CD1c-positive myeloid dendritic cell (primary cell): Measurements from ENCODE around the gene CAP1.
"Not testable (repeated sequence)": the region's sequence is repeated elsewhere in the genome, so short reads cannot be mapped to it uniquely, and the experiment has no call there.

Experiments used
- DNase-seq: peaks from one replicate; pipeline ENCODE4 v3.0.0-alpha.2; 2016; ENCODE audit errors: extremely low spot score

Gene CAP1

DNA sequence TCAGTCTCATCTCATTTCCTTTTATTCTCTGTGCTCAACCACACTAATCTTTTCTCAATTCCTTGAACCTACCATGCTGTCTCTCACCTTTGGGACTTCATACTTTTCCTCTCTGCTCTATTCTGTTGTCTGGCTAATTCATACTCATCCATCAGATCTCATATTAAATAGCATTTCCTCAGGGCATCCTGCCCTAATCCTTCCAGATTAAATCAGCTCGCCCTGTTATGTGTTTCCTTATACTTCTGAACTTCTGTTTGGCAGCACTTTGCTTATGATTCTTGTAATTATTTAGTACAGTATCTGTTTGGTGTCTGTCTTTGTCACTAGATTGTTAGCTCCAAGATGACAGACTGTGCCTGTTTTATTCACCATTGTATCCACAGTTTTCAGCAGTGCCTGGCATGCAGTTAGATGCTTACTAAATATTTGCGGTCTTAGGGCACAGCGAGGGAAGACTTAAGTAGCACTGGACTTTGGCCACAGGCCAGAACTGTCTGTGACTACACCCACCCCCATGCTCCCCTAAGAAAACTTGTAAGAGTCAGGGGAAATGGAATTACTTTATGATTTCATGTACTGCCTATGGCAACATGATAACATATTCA lies 9.9 kb upstream of the CAP1 start:
- no peak for DNase-seq

DNA sequence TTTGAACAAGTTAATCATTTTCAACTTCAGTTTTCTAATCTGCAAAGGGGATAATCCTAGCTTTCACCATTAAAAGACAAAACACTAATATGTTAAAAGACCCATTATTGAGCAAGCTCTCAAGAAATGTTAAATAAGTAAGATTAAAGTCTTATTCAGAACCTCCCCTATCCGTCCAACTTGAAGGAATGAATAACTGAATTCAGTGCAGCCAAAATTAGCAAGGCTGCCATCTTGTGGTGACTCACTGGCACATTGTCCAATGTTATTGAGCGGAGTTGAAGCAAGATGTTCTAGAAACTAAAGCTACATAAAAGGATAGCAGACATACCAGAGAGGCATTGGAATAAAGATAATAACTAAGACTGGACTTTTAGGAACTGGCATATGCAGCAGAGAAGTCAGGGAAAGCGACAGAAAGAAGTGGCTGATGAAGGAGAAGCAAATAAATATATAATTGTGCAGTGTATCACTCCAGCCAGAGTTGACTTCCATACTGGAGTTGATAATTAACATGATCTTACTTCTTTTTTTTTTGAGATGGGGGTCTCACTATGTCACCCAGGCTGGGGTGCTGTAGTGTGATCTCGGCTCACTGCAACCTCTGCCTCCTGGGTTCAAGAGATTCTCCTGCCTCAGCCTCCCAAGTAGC lies 8.2 kb upstream of the CAP1 start:
- DNase-seq = peak; percentile 70

DNA sequence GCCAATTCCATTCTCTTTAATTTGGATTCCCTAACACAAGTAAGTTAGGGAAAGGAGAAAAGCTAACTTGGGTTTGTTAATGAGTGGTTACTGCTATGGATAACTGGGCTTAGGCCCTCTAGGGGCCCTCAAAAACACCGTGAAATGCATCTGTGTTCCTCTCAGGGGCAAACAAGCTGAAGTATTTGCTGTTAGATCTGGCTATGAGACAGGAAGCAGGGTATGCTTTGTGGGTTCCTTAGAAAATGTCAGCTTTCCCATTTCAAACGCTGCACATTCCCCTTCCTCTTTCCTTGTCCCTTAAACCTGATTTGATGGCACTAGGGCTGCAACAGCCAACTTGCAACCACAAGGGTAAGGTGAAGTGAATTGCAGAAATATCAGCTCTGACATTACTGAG lies 5.7 kb upstream of the CAP1 start:
- peak; percentile 60 for DNase-seq

DNA sequence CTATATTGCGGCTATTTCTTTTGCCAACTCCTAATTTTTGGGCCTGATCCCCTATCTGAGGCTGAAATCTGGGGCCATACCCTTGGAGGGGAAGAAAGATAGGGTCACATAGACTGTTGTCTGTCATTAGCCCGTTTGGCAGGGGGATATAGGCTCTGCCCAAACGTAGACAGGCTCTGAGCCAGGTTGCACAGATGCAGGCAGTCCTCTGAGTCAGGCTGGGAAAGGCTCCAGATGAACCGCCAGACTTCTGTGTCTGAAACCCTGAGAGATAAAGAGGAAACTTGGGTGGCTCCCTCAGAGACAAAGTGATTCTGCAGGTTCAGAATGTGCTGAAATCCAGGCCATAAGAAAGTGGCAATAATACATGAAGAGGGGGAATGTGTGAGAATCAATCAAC lies 4.0 kb upstream of the CAP1 start:
- peak; percentile 50 for DNase-seq

DNA sequence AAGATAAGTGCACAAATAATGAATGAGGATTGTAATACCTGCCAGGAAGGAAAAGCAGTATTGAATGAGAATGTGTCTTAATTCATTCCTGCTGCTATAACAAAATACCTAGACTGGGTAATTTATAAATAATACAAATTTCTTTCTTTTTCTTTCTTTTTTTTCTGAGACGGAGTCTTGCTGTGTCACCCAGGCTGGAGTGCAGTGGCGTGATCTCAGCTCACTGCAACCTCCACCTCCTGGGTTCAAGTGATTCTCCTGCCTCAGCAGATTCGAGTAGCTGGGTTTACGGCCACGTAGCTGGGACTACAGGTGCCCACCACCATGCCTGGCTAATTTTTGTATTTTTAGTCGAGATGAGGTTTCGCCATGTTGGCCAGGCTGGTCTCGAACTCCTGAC lies 3.3 kb upstream of the CAP1 start:
- not testable (repeated sequence) for DNase-seq

DNA sequence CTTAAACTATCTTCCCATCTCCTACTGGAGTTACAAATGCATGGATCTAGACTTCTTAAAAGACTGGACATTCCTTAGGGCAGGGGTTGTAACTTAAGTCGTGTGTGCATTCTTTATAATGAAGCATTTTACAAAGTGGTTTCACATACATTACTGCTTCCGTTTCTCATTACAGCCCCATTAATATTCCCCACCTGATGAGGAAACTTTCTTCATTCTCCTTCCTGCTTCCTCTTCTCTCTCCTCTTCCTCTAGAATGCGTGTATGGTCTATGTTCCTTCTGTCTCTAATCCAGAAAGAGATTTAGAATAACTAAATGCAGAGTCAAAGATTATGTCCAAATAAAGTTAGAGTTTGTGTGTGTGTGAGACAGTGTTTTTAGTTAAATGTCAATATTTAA lies 1.8 kb upstream of the CAP1 start:
- peak; percentile 56 for DNase-seq

DNA sequence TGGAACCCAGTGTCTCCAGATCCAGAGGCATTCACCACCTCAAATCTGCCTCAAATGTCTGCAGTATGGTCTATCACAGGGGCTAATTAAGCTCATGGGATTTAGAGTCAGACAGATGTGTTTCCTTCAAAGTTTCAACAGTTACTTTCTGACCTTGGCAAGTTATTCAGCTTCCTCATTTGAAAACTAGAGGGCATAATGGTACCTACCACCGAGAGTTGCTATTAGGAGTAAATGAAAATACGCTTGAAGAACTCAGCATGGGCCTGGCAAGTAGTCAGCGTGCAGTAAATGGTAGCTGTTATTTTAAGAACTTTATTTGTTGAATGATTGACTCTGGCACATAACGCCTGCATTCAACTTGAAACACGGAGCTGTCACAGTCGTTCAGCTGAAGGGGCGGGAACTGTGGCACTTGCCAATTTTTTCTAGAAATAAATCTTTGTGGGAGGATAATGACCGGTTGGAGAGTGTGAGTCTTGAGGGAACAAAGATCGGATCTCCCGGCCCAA lies 1.2 kb upstream of the CAP1 start:
- DNase-seq = peak; percentile 69

DNA sequence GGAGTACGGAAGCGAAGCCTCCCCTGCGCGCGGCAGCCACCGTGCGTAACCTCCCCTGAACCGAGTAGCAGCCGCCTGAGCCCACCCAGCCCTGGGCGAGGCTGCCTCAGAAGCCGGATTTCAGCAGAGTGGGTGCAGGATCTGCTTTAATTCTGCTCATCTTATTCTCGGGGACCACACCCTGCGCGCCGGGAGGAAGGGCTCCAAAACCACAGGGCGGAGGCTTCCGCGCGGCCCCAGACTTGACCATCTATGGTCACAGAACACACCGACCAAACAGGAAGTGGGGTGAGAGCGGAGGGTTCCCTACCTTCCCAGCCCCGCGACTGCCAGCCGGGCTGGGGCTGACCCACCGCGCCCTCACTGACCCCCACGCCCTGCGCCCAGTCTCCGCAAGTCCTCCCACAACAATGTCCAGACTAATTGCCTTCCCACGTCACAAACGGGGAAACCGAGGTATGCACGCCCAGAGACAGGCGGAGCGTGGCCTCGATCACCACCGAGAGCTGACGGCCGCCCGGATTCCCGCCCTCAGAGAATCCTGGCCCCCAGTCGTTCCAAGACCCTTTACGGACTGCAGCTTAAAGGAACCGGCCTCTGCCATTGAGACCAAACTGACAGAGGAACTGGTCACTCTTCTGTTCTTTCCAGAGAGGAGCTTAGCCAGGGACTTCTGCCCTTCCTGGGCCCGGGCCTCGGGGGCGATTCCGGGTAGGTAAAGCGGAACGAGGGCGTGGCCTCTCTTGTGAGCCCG lies 595 bp upstream of the CAP1 start:
- peak; percentile 91 for DNase-seq

DNA sequence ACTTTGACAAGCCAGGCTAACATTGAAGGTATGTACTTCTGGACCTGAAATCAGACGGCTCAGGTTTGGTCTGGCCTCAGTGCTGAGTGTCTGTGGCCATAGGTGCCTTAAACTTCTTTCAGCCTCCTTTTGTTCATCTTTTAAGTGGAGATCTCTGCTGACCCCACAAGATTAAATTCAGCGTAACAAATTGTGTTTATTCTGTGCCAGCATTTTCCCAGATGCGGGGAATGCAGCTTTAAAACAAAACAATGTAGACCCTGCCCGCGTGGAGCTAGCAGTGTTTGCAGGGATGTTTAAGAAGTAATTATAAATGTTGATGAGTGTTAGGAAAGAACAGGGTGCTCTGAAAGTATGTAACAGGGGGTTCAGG lies 923 bp downstream of the CAP1 start:
- no peak for DNase-seq

DNA sequence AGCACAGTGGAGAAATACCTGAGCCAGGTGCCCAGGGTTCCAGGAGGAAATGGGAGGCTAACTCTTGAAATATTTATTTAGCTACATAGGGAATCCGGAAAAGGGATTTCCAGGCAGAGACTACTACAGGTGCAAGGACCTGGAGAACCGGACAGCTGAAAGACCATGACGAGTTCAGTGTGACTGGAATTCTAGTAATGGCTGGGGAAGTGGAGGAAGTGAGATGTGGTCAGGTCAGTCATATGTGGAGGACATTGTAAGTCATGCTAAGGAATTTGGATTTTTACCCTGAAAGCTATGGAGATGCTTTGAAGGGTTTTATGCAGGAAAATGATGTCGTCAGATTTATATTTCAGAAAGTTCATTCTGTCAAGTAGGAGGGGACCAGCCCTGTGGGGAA lies 1.8 kb downstream of the CAP1 start:
- peak; percentile 55 for DNase-seq

DNA sequence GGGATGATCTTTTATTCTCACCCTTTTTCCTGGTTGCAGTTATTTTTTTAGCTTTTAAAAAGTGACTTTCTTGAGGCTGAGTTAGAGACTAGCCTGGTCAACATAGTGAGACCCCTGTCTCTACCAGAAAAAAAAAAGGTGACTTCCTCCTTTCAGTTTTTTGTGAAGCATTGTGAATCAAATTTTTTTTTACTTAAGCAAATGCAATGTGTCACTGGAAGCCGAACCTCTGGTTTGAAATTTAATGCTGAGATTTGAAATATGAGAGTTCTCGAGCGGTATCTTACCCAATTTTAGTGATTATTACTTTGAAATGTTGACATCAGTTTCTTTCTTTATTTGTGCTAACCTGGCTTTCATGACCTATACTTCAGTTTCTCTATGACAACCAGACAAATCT lies 3.6 kb downstream of the CAP1 start:
- DNase-seq = peak; percentile 40

DNA sequence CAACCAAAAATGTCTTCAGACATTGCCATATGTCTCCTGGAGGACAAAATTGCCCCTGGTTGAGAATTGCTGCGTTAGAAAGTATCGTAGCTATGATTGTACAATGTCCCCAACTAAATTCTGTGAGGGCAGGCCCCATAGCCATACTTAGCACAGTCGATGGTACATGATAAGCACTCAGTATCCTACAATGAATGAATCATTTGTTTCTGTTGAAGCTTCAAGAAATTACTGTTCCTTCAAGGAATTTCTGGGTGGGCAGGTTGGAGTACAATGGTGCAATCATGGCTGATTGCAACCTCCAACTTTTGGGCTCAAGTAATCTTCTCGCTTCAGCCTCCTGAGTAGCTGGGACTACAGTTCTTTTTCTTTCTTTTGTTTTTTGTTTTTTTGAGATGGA lies 4.7 kb downstream of the CAP1 start:
- DNase-seq = no peak

DNA sequence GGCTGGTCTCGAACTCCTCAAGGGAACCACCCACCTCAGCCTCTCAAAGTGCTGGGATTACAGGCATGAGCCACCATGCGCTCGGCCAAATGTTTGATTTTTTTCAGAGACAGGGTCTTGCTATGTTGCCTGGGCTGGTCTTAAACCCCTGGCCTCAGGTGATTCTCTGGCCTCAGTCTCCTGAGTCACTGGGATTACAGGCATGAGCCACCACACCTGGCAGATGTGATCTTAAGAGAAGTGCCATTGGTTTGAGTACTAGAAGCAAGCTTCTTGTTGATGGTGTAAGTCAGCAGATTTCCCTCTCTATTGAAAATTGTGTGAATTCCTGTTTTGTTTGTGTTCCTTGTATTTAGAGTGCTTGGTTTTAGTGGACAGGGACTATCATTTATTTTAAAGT lies 5.2 kb downstream of the CAP1 start:
- DNase-seq = no peak

DNA sequence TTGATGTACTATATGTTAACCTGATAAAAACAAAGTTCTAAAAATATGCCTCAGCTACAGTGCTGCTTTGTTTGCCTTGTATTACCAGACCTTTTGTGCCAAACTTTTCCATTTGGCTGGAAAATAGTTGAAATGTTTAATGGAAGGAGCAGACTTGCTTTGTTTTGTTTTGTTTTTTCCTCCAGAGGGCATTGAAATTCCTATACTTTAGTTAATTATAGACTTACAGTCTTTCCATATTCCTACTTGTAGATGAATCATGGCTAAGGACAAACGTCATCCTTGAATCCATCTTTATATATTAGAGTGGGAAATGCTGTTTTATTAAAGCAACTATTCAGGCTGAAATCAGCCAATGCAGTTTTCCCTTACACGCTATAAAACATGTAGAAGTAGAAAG lies 6.7 kb downstream of the CAP1 start:
- no peak for DNase-seq

DNA sequence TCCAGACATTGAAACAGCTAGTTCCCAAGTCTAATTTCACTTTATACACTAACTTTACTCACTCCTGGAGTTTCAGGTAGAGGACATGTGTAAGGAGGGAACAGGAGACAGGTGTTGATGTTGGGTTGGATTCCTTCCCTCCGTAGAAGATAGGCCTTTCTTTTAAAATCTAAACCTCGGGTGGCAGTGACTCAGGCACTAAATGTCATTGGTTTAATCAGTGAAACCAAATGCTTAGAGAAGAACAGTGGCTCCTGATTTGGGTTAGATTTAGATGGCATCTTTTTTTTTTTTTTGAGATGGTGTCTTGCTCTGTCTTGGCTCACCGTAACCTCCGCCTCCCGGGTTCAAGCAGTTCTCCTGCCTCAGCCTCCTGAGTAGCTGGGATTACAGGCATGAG lies 7.2 kb downstream of the CAP1 start:
- no peak for DNase-seq

DNA sequence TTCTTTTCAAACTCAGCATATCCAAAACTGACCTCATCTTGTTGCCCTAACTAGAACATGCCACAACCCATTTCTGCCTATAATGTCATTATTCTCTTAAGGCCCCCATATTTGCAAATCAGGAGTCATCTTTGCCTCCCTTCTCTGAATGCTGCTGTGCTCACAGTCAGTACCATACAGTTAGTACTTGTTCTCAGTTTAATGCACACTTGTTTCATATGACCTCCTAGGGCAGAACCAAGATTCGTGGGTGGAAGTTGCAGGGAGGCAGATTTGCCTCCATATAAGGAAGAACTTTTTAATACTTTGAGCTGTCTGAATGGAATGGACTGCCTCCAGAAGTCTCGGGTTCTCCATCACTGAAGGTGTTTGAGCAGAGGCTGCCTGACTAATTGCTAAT lies 9.2 kb downstream of the CAP1 start:
- DNase-seq = peak; percentile 64

DNA sequence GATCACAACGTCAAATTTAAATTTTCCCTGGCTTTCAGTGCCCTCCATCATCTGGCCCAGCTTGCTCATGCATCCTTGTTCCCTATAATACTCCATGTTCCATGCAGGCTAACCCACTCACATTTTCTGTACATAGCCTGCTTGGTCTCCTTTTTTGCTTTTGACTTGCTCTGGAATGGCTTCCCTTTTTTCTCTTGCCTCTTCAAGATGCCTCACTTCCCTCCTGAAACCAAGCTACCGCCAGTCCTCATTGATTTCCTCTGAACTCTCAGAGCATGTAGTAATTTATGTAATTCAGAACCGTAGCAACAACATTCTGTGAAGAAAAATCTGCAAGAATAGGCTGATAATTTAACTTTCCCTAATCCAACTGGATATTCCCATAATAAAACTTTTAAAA lies 10.3 kb downstream of the CAP1 start:
- DNase-seq = peak; percentile 83

DNA sequence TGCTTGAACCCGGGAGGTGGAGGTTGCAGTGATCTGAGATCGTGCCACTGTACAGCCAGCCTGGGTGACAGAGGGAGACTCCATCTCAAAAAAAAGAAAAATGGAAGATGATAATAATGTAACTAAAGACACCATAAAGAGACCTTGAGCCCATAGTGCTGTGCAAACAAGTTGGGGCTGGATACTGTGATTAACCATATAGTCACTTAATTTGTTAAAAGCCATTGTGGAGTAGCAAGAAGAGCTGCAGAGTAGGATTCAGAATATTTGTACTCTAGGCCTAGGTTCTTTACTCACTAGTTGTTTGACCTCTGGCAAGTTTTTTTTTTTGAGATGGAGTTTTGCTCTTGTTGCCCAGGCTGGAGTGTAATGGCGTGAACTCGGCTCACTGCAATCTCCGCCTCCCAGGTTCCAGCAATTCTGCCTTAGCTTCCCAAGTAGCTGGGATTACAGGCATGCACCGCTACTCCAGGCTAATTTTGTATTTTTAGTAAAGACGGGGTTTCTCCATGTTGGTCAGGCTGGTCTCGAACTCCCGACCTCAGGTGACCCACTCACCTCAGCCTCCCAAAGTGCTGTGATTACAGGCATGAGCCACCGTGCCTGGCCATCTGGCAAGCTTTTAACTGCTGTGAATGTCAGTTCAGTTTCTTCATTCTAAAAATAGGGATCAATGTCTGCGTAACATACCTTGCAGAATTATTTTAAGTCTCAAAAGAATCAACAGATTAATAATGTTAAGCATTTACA lies 12.8 kb downstream of the CAP1 start:
- DNase-seq = no peak

DNA sequence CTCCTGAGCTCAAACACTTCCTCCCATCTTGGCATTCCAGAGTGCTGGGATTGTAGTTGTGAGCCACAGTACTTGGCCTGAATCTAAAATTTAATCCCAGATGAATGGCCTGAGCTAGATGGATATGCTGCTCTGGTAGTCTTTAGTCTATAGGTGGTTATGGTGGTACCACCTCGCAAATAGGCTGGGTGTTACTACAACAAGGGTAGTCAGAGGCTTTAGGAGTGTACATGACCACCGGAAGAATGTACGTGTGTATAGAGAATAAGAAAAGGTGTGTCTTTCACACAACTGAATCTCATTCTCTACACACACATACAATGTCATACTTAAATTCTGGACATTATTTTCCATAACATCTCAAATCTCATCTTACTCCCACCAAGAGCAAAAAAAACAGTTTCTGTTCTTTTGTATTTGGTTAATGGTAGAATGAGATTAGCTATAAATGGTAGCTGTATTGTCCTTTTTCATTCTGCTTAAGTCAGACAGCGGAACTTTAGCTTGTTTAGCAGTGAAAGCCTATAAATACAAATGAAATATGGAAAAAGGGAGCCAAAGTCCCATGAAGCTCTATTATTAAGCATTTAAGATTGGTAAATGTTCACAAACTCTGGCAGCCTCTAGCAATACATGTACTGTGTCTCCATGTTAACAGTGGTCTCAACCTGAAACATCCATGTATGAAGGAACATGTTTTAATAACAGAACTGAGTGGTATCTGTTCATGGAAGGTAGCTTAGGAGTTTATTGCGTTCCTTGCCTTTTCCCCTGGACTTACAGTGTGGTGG lies 16.2 kb downstream of the CAP1 start:
- no peak for DNase-seq

DNA sequence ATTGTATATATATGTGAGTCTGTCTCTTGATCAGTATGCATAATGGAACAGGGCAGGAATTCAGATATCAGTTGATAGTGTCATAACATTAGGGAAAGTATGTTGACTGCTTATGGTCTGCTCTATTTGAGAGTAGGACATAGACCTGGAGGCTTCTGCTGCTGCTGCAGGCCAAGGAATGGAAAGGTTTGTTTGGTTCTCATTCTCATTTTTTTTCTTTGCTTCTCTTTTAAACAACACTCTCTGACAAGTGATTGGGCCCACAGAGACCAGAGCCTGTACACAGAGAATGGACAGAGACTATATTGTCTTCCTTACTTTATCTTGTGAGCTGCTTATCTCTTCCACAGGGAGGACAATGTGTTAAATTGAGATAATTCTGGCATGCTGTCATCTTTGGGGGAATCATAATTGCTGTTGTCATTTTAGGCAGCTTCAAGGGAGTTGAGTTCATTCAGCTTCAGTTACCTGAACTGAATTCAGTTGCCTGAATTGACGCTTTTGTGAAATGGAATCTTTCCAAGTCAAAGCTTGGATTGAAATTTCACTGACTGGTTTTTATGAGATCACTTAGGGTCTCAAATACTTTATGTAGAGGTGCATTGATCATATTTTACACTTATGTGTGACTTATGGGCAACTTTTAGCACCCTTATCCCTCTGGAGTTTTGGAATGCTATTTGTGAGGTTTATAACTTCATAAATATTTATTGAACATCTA lies 16.9 kb downstream of the CAP1 start:
- no peak for DNase-seq

DNA sequence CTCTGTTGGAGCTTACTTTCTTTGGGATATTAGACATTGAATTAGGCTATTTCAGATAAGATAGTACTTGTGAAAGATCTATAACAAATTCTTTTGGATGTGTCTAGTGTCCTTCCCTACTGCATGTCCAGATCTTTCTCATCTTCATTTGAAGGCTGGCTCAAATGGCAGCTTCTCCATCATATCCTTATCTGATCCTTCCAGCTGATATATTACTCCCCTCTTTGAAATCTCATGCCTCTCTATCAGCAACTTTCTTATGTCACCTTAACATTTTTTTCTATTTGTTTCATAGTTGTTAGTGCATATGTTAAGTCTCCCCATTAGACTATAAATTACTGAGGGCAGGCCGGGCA lies 17.5 kb downstream of the CAP1 start:
- DNase-seq = no peak
